HG03521 (cell line): Measurements from ENCODE around the gene FGR.
A peak's percentile ranks its signal among the peaks of the same experiment; 100 is the strongest.

ENCODE experiments used
- ATAC-seq: cut with Tn5 transposase; IDR thresholded peaks from one replicate; pipeline ENCODE4 v1.9.1; 2021; ENCODE audit warnings: mild to moderate bottlenecking, moderate library complexity; ENCODE audit not compliant: unreplicated experiment

FGR gene

DNA sequence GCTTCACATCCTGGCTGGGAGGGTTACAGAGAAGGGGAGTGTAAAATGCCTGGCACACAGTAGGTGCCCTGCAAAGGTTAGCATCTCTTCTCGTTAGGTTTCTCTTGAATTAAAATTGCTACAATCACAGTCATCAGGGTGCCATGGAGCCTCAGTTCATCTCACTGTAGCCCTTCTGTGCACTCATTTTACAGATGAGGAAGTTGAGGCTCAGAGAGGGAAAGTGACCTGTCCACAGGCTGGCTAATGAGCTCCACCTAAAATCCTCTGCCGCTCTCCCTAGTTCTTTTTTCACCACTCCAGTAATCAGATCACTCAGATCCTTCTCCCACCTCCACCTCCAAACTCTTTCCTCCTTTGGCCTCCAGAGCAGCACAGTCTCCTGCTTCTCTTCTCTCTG lies 17.6 kb downstream of the FGR start:
- no peak for ATAC-seq

DNA sequence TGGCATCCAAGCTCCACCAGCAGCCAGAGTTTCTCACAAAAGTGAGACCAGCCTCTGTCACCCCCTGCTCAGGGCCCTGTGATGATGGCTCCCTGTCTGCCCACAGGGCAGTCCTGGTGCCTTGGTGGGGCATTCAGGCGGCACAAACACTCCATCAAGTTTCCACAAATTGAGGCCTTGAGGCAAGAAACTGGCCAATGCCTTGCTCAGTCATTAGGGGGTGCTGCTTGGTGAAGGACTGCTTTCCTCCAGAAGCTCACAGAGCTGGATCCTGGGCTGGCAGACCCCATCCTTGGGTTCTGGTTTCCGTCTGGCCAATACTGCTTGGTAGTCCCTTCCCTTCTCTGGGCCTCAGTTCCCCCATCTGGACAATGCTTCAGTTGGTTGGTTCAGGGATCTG lies 18.5 kb downstream of the FGR start:
- ATAC-seq: no peak

DNA sequence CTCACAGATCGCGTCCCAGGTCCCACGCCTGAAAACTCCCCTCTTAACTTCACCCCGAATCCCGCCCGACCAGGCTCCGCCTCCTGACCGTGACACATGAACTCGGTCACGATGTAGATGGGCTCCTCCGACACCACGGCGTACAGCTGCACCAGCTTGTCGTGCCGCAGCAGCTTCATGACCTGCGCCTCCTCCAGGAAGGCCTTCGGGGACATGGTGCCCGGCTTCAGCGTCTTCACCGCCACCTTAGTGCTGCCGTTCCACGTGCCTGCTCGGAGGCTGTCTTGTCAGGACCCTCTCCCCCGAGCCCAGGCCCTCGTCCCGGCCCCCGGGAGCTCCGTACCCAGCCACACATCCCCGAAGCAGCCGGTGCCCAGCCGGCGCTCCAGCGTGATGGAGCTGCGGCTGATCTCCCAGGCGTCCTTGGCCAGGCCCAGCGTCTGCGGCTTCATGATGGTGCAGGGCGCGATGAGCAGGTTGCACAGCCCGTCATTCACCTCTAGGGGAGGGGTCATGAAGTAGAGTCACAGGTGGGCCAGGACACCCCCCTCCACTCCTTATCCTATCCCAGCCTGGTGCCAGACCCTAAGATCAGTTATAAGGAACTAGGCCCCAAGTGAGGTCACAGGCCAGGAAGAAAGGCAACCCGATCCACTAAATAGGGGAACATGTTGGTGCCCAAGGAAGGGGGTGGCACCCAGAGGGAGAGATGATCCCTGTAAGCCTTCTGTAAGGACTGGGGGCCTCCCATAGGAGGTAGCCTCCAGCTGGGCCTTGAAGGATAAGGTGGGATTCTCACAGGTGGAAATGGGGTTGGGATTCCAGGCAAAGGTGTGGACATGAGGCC lies 19.4 kb downstream of the FGR start:
- no peak for ATAC-seq

DNA sequence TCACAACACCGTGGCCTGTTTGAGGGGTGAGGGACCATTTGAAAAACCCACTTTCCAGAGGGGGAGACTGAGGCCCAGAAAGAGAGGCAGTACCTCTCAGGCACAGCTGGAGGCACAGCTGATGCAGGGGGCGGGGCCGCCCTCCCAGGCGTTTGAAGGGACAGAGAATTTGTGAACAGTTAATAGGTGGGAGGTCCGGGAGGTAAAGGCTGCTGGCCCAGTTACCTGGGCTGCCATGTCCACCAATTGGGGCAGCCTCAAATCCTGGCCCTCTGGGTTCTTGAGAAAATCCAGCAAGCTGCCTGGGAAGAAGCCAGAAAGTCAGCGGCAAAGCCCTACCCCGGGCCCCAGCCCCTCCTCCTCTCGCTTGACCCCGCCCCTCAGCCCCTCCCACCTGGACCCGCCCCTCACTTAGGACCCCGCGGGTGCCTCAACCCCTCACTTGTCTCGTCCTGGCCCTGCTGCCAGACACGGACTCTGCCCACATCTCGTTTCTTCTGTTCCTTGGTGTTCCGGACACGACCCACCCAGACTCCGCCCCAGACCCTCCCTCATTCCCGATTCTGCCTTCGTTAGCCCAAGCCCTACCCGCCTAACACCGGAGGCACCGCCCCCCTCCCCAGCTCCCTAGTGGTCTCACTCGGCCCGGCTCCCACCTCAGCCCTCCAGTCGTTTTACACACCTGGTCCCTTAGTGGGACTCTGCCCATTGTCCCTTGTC lies 20.2 kb downstream of the FGR start:
- ATAC-seq: no peak

DNA sequence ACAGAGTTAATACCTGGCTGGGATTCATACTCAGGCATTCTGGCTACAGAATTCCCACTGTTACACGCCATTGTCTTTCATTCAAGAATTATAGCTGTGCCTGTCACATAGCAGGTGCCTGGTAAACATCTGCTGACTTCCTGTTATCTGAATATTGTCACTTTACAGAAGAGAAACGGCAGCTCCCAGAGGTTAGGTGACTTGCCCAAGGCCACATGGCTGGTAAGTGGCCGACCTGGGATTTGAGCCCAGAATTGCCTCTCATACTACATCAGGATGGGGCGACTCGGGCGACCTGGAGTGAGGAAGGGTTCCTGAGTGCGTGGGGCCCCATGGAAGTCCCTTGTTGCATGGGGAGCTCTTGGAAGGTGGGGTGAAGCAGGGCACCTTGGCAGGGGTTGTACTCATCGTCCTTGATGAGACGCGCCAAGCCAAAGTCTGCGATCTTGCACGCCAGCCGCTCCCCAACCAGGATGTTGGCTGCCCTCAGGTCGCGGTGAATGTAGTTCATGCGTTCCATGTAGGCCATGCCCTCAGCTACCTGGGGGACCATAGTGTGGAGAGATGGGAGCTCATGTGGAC lies 20.9 kb downstream of the FGR start:
- ATAC-seq: no peak

DNA sequence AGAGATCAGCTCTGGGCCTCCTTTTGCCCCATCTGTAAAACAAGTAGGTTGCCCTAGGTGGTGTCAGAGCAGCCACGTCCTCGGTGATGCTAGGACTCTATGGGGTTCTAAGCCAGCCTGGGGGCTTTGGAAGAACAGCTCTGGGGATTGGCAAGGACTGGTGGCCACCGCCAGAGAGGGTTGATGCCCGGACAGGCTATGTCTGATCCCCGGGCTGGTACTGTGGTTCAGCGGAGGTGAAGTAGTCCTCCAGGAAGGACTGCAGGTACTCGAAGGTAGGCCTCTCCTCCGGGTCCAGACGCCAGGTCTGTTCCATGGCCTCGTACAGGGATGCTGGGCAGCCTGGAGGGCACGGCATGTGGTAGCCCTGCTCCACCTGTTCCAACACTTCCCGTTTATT lies 22.3 kb downstream of the FGR start:
- no peak for ATAC-seq

DNA sequence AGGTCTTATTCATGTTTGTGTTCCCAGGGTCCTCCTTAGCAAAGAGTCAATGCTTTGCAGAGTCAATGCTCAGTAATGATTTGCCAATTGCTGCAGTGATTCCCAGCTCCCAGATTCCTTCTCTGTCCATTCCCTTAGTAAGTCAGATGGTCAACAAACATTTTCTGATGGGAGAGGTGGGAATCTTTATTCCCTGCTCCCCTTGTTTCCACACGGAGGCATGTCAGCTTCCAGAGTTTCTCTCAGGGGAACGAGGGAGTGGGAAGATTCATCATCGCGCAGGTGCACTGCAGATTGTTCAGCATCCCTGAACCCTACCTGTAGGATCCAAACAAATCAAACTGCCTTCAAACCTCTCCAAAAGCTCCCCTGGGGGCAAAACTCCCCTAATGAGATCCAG lies 23.5 kb downstream of the FGR start:
- ATAC-seq: no peak

DNA sequence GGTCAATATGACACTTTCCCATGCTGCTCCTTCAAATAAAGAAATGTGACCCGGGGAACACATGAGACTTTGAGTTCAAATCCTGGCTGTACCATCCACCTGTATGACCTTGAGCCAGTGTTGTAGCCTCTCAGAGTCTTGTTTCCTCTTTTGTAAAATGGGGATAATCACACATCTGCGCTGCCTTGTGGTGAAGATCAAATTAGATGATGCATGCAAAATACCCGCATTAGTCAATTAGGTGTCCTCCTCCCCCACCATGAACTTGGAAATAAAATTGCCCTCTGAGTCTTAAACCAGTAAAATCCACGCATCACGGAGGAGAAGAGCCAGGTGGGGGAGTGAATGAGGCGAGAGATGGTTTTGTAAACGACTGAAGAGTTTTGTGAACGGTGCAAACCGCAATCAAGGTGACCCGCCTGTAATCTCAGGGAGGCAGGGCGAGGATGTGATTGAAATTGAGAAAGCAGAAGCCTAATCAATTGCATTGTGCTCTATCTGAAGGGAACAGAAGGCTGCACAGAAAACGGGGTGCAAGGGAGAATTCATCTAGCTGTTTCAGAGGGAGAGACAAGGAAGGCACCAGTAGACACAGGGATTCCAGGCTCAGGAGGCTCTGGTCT lies 25.3 kb downstream of the FGR start:
- ATAC-seq: no peak

DNA sequence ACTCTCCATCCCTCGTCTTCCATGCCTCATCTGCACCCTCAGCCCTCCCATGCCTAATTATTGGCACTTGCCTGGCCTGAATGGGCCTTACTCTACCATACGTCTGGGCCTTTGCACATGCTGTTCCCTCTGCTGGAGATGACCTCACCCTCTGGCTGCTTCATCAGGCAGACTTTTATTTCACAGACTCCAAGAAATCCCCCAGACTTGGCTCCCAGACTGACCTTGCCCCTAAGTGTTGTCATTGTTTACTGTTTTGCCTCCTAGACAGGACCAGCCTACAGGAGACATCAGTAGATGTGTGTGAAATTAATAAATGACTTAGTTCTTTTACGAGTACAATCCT lies 25.8 kb downstream of the FGR start:
- no peak for ATAC-seq

DNA sequence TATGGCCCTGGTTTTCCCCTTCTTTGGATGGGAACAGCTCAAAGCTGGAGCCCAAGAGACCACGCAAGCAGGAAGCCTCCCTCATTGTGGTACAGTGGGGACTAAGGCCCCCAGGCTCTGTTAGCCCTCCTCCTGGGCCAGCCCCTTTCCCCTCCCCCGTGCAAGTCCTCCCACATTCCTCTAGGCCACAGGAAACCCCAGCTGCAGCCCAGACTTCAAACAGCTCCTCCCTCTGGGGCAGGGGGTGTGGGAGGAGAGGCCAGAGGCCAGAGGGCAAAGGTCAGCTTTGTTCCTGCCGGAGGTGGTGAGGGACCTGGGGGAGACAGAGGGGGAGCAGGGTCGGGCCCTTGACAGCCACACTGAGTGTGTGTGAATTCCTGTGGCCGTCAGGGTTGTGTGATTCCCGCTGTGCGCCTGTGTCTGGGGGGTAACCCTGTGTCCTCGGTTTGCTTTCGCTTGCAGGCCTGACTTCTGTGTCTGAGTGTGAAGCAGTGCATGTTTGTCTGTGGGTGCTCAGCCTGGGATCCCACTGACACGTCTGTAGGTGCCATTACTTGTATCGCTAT lies 27.7 kb downstream of the FGR start:
- ATAC-seq: no peak

DNA sequence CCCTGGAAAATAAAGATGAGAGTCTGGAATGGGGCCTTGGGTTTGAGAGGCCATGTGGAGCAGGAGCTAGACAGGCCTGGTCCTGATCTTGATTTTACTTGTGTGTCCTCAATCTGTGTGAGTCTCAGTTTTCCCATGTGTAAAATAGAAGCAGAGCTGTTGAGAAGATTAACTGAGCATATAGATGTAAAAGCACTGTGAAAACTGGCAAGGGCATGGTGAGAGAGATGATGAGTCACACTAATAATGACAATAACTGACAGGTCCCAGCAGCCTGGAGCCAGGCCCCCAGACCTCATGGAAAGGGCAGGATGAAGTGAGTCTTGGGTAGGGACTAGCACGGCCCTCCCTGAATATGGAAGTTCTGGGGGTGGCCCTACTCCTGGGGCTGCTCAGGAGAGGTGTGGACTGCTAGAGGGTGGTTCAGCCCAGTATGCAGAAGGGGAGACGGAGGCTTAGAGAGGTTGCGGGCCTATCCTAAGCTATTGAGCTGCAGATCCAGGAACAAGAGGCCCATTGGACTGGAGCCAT lies 28.2 kb downstream of the FGR start:
- no peak for ATAC-seq

DNA sequence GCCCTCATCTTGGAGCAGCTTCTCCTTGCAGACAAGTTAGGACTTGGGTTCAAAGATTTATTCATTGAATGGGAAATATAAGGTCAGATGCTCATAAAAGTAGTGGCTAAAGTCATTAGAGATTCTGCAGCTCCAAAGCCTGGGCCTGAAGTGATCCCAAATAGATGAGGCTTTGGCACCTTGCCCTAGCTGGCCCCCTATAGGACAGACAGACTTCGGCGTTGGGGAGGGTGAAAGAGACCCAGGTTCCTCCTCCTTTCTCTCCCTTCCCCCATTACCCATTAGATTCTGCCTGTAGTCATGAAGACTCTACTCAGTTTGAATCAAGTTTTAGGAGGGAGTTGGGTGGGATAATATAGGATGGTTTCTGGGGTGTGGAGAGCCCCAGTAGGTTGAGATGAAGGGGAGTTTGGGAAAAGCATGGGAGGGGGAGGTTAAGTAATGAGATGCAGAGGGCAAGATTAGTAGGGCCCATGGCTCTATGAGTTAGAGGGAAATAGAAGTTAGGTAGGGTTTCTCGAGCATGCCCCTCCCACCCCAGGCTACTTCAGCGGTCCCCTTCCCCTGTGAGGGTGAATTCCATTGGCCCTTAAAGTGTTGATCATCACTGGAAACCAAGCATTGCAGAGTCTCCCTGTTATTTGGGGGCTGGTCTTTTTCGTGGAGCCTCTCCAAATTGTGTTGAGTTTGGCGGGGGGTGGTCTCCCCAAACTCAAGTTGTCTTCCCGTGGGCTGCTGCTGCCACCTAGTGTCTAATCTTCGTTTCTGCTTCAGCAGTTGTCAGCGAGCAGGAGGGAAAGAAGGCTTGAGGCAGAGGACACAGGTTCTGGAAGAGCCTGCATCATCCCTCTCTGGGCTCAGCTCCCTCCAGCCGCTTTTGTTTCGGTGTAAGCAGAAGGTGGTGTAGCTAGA lies 28.9 kb downstream of the FGR start:
- no peak for ATAC-seq

DNA sequence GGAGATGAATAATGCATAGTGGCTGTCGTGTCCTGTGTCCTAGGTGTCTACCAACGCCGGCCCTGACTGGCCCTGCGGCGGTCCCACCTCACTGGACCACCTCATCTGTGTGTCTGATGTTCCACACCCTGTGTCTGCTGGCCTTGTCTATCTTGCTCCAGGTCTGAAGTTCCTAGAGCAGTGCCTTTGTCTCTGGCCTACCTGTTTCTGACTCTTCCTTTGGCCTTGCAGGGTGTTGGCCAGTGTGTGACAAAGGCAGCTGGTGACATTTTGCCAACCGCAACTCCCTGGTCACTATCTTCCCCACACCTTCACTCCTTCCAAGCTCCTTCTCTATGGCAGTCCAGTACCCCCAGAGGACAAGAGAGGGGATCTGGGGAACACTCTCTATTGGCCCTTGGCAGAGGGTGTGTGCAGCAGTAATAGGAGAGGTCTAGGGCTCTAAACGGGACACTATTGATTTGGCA lies 29.7 kb downstream of the FGR start:
- ATAC-seq: no peak

DNA sequence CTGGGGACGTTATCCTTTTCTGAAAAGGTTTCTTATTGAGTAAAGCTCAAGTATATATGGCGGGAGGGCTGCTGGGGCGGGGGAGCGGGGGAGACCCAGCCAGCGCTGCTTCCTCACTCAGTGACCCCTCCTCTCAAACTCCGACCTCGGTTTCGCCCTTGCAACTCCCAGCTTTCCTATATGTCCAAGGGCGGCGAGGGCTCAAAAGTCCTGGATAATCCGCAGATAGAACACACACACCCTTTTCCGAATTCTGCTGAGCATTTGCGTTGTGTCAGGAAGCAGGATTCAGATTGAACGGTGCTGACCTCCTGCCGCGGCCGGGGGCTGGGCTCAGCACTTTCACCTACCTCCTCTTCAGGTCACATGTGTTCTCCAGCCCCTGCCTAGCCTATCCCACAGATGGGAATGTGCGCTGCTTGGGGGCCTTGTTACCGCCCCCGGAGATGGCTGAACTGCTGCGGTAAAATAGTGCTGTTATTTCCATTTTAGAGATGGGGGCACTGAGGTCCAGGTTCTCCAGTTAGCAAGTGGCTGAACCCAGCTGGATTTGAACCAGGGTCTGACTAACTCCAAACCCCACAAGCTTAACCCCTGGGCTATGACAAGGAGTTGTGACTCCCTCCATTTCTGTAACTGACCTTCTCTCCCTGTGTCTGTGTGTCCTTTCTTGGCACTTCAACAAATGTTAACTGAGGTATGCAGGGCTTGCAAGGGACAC lies 30.2 kb downstream of the FGR start:
- no peak for ATAC-seq

DNA sequence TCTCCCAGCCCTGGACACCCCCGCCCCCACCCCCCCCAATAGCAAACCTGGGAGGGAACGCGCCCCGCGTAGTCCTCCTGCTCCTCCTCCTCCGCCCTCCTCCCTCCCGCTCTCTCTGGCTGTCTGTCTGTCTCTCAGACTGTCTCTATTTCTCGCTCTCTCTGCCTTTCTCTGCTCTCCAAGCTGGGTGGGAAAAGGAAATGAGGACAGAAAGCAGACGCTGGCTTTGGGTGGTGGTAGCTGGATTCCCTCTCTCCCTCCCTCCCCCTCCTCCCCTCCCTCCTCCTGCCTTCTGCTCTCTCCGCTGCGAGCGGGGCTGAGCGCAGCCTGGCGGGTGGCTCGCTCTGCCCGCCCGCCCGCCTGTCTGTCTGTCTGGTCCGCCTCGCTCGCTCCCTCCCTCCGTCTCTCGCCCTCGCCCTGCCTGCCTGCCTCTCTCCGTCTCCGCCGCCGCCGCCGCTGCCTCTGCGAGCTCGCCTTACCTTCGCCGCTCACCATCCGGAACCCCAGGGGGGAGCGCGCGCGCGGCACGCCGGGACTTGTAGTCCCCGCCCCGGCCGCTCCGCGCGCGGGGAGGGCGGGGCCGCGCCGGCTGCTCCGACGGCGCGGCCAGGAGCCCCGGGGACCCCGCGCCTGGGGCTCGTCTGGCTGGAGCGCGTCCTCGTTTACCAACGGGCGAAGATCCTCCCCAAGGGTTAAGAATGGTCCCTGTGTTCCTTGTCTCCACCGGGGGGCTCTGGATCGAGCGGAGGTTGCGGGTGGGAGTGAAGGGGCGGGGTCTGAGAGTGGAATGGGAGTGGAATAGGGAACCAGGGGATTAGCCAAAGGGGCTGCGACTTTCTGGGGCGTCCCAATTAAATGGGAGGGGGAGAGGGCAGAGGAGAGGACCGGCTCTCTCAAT lies 31.1 kb downstream of the FGR start, which contains the start of gene AHDC1:
AHDC1 (minus strand) TSS at position 464 of the 898 bp plus-strand sequence. CDS start 52,029 bp downstream, outside the sequence.
- peak; percentile 71 for ATAC-seq

DNA sequence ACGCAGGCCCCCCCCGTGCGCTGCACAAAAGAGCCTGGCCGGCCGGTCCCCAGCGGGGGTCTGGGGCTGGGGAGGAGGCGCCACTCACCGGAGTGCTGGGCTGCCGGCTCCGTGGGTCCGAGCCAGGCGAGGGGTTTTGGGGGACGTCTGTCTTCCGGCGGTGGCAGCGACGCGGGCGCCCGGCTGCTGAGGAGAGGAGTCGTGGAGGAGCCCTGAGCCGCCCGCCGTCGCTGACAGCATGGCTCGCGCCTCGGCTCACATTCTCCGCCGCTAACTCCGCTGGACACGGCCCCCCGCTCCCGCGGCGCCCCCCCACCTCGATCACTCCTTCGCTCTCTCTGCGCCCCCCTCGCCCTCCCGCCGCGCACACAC lies 31.7 kb downstream of the FGR start:
- ATAC-seq: no peak

DNA sequence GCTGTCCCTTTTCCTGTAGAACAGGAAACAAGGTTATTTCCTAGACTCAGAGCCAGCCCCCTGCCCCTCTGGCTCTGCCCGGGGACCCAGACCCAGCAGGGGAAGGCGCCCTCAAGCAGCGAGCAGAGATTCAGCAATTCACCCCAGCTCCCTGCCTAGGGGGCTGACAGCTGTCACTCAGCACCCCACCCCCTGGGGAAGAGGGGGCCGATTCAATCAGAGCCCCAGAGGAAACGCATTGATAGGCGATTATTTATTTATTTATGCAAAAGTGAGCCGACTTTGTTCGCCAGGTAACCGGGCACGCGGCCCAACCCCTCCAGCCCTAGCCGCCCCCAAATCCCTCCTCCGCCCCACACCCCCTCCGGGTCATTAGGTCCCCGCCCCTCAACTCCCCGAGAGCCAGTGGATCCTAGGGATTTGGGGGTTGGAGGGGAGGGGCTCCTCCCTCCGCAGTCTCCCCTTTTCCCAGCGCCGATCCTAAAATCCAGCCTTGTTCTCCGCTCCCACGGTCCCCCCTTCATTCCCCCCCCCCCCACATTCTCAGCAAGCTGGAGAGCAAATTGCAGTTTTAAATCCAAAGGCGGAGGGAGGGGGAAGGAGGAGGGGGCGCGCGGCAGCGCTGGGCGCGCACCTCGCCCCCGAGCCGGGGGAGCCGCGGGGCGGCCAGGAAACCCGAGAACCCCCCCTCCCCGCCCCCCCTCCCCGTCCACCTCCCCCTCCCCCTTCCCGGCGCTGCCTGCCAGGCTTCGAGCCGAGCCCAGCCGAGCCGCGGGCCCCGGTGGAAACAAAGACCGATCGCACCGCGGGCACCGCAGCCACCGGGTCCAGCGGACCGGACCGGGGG lies 32.3 kb downstream of the FGR start:
- no peak for ATAC-seq
